OCI-LY1 (cell line): ENCODE results near the gene TCF4.

Experiments
- CTCF ChIP-seq: fragments of 200-600 bp; sonication (generic), shearing (Covaris generic); IDR thresholded peaks from 2 replicates; pipeline ENCODE4 v1.5.1; 2017; ENCODE audit warnings: mild to moderate bottlenecking, antibody characterized with exemption, low read length, moderate library complexity, mixed read lengths
- EZH2 ChIP-seq: fragments of 200-600 bp; sonication (generic), shearing (Covaris generic); IDR thresholded peaks from 2 replicates; pipeline ENCODE4 v1.8.0; 2017; ENCODE audit warnings: borderline replicate concordance, mixed run types, mild to moderate bottlenecking, antibody characterized with exemption, low read length, moderate library complexity, mixed read lengths

GRCh38 chr18:55566456-55566935, 21.5 kb downstream of the TCF4 start:
- no peak for TF ChIP-seq CTCF
- TF ChIP-seq EZH2, result no peak
